Astrocyte of the cerebellum (primary cell): ENCODE data around the gene ATP8A2.

ENCODE experiments used
- DNase-seq: peaks from one replicate; pipeline ENCODE4 v3.0.0-alpha.2; 2011; ENCODE audit warnings: low read depth
- H3K4me3 ChIP-seq: 2 replicates; pipeline ENCODE4 v1.5.1; 2011; ENCODE audit warnings: mild to moderate bottlenecking, low read depth, low read length, moderate library complexity
- CTCF ChIP-seq: IDR thresholded peaks from 2 replicates; pipeline ENCODE4 v1.5.1; 2012; ENCODE audit warnings: low read length, low read depth, moderate library complexity, mild to moderate bottlenecking; ENCODE audit errors: missing control alignments
- in situ Hi-C: cut with HindIII; loops from 2 replicates; pipeline ENCODE4 v1.10.0; 2017; ENCODE audit warnings: low sequenced_read_pairs

Gene ATP8A2

GRCh38 chr13:25977671-25978070 lies 605.9 kb downstream of the ATP8A2 start:
- H3K4me3 ChIP-seq: no peak overlapping the region
- no peak for TF ChIP-seq CTCF
- in situ Hi-C loops: no loop called here
- DNase-seq: no peak

- no peak for TF ChIP-seq CTCF
- DNase-seq: no peak
- in situ Hi-C loops: no loop called here
- no peak overlapping the region for H3K4me3 ChIP-seq
Measured at GRCh38 chr13:25978961-25979360, 607.2 kb downstream of the ATP8A2 start.

- TF ChIP-seq CTCF: no peak
- no peak for DNase-seq
- in situ Hi-C loops: no loop called here
- no peak overlapping the region for H3K4me3 ChIP-seq
Measured at GRCh38 chr13:25979371-25979770, 607.6 kb downstream of the ATP8A2 start.

- in situ Hi-C loops: no loop called here
- peak; percentile 57 for TF ChIP-seq CTCF
- H3K4me3 ChIP-seq: no peak overlapping the region
- DNase-seq: no peak
Measured at GRCh38 chr13:25980255-25980654, 608.5 kb downstream of the ATP8A2 start.

GRCh38 chr13:25981060-25981459 lies 609.3 kb downstream of the ATP8A2 start:
- TF ChIP-seq CTCF: no peak
- in situ Hi-C loops: no loop called here
- no peak overlapping the region for H3K4me3 ChIP-seq
- no peak for DNase-seq

- DNase-seq: no peak
- TF ChIP-seq CTCF: no peak
- no peak overlapping the region for H3K4me3 ChIP-seq
- in situ Hi-C loops: no loop called here
Measured at GRCh38 chr13:25982907-25983306, 611.1 kb downstream of the ATP8A2 start.

- TF ChIP-seq CTCF: no peak
- no peak for DNase-seq
- in situ Hi-C loops: no loop called here
Measured at GRCh38 chr13:25987987-25988386, 616.2 kb downstream of the ATP8A2 start.

More at GRCh38 chr13:25987987-25988386, 616.2 kb downstream of the ATP8A2 start:
- H3K4me3 ChIP-seq: no peak overlapping the region
